ENCODE measurements around the gene FAM120A.

GRCh38 chr9:93580654-93581380, 129.3 kb downstream of the FAM120A start:
- TF ChIP-seq POLR2A (IDR thresholded peaks at IDR 0.05), result no peak
- TF ChIP-seq, protein P1, sequence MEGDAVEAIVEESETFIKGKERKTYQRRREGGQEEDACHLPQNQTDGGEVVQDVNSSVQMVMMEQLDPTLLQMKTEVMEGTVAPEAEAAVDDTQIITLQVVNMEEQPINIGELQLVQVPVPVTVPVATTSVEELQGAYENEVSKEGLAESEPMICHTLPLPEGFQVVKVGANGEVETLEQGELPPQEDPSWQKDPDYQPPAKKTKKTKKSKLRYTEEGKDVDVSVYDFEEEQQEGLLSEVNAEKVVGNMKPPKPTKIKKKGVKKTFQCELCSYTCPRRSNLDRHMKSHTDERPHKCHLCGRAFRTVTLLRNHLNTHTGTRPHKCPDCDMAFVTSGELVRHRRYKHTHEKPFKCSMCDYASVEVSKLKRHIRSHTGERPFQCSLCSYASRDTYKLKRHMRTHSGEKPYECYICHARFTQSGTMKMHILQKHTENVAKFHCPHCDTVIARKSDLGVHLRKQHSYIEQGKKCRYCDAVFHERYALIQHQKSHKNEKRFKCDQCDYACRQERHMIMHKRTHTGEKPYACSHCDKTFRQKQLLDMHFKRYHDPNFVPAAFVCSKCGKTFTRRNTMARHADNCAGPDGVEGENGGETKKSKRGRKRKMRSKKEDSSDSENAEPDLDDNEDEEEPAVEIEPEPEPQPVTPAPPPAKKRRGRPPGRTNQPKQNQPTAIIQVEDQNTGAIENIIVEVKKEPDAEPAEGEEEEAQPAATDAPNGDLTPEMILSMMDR (IDR thresholded peaks at IDR 0.05), result no peak

Data from esophagus squamous epithelium (tissue), 4 donors.